ENCODE data around the gene CTIF.
A peak's percentile ranks its signal among the peaks of the same experiment; 100 is the strongest.

CTIF gene

GRCh38 chr18:48693625-48694262, 154.9 kb downstream of the CTIF start:
- H3K27me3 Mint-ChIP-seq (ENCODE audit: low read depth, poor library complexity), result peaks cover 4% of the 10 kb centered on the region
- DNase-seq, result no peak
- no peak for TF ChIP-seq CTCF (IDR thresholded peaks at IDR 0.05)
- H3K36me3 Mint-ChIP-seq (ENCODE audit: low read depth), result peaks cover 5% of the 10 kb centered on the region
- H3K9me3 Mint-ChIP-seq, result no peaks in the 10 kb centered on the region
- no peak overlapping the region for H3K4me3 Mint-ChIP-seq
- H3K27ac Mint-ChIP-seq, result no peak overlapping the region
- H3K4me1 Mint-ChIP-seq, result no peaks in the 10 kb centered on the region

DNA sequence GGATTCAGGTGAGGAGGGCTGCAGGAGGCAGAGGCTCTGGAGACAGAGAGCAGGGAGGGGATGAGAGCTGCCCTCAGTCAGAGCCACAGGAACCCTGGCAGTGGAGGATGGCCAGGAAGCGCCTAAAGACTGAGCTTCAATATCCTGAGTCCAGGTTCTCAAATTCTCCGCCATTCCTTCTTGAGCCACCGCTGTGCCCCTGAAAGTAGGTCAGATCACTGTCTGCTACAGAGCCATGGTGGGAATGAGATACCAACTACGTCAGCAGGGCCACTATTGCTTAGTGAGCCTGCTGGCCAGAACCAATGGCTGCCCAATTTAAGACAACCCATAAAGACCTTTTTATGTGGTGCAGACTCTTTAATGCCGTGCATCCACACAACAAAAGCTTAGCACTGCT, 155.5 kb downstream of the CTIF start:
- TF ChIP-seq CTCF (IDR thresholded peaks at IDR 0.05), result no peak
- H3K4me3 Mint-ChIP-seq, result no peak overlapping the region
- peaks cover 4% of the 10 kb centered on the region for H3K27me3 Mint-ChIP-seq (ENCODE audit: low read depth, poor library complexity)
- H3K4me1 Mint-ChIP-seq, result no peaks in the 10 kb centered on the region
- H3K36me3 Mint-ChIP-seq (ENCODE audit: low read depth), result peaks cover 5% of the 10 kb centered on the region
- no peak overlapping the region for H3K27ac Mint-ChIP-seq
- H3K9me3 Mint-ChIP-seq, result no peaks in the 10 kb centered on the region
- DNase-seq, result no peak

DNA sequence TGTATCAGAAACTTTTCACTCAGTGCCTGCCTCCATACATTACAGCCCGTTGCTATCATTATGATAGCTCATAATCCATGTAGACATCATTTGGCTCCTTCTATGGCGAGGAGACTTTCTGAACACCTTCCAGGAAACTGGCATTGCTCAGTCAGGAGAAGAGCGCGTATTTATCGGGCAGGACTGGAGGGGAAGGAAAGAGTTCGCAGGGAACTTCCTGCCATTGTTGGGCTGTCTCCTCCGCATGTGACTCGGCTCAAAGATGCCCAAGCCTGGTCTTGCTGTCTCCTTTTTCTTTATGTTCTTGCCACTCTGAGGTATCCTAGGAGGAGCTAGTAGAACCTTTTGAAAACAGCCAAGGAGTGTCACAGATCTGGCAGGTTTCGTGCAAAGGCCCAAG, 156.8 kb downstream of the CTIF start:
- Mint-ChIP-seq H3K27ac (peak overlapping the region; percentile 34), H3K36me3 (ENCODE audit: low read depth) (peaks cover 5% of the 10 kb centered on the region), H3K9me3 (no peaks in the 10 kb centered on the region), H3K4me3 (no peak overlapping the region), H3K27me3 (ENCODE audit: low read depth, poor library complexity) (no peaks in the 10 kb centered on the region), H3K4me1 (peaks cover 8% of the 10 kb centered on the region)
- no peak for DNase-seq
- TF ChIP-seq CTCF (IDR thresholded peaks at IDR 0.05), result no peak

DNA sequence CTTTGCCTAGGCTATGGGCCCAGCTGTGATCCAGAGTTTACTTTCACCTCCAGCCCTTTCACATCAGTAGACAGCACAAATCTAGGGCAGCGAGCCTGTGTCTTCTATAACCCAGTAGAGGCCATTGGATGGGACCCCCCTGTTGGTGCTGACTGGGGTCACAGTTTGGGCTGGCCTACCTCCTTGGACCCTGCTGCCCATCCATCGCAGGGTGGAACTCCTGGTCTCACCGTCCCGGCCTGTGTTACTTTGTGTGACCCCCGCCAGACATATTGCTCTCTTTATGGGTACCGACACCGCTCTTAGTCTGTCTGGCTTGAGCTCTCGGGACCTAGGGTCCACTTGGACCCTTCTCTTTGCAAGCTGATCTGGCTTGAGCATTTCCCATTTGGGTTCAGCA, 157.4 kb downstream of the CTIF start:
- Mint-ChIP-seq H3K4me1 (peaks cover 14% of the 10 kb centered on the region), H3K9me3 (no peaks in the 10 kb centered on the region), H3K27ac (no peak overlapping the region), H3K27me3 (ENCODE audit: low read depth, poor library complexity) (no peaks in the 10 kb centered on the region), H3K4me3 (no peak overlapping the region), H3K36me3 (ENCODE audit: low read depth) (peaks cover 5% of the 10 kb centered on the region)
- DNase-seq, result no peak
- TF ChIP-seq CTCF (IDR thresholded peaks at IDR 0.05), result no peak

DNA sequence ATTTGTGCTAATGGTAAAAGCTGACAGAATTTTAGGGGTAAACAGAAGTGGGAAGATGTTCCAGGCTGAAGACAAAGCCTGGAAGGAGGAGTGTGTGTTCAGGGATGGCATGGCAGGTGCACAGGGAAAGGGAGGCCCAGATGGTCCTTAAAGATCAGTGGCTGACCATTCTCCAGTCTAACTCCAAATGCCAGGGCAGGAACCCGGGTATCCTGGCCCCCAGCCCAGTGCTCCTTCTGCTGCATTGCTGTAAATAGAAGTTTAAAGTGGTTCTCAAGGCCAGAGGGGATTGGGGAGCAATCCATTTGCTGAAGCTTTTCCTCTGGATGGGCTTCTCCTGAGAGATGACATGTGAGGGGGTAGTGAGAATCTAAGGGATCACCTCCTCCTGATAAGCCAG, 158.6 kb downstream of the CTIF start:
- Mint-ChIP-seq H3K27ac (no peak overlapping the region), H3K9me3 (no peaks in the 10 kb centered on the region), H3K4me3 (no peak overlapping the region), H3K27me3 (ENCODE audit: low read depth, poor library complexity) (no peaks in the 10 kb centered on the region), H3K36me3 (ENCODE audit: low read depth) (peaks cover under 1% of the 10 kb centered on the region), H3K4me1 (peaks cover 14% of the 10 kb centered on the region)
- no peak for DNase-seq
- TF ChIP-seq CTCF (IDR thresholded peaks at IDR 0.05), result no peak

DNA sequence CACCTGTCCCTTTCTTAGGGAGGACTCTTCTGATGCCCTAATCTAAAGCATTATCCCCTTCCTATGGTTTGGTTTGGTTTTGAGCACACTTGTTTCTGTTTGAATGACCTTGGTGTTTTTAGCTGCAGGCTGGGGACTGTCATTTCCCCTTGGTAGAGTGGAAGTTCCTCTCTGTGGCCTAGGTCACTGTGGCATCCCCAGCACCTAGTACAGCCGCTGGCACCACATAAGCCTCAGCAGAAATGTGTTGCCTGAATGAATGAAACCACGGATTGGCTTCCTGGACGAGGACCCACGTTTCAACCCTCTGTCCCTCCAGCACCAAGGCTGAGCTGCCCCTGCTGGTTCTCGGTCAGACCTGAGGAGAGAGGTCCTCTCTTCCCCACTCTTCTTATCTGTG, 159.9 kb downstream of the CTIF start:
- TF ChIP-seq CTCF (IDR thresholded peaks at IDR 0.05), result no peak
- Mint-ChIP-seq H3K27ac (no peak overlapping the region), H3K4me1 (peaks cover 25% of the 10 kb centered on the region), H3K4me3 (no peak overlapping the region), H3K9me3 (no peaks in the 10 kb centered on the region), H3K36me3 (ENCODE audit: low read depth) (no peaks in the 10 kb centered on the region), H3K27me3 (ENCODE audit: low read depth, poor library complexity) (no peaks in the 10 kb centered on the region)
- no peak for DNase-seq
